ENCODE results near the gene NOSIP.

DNA sequence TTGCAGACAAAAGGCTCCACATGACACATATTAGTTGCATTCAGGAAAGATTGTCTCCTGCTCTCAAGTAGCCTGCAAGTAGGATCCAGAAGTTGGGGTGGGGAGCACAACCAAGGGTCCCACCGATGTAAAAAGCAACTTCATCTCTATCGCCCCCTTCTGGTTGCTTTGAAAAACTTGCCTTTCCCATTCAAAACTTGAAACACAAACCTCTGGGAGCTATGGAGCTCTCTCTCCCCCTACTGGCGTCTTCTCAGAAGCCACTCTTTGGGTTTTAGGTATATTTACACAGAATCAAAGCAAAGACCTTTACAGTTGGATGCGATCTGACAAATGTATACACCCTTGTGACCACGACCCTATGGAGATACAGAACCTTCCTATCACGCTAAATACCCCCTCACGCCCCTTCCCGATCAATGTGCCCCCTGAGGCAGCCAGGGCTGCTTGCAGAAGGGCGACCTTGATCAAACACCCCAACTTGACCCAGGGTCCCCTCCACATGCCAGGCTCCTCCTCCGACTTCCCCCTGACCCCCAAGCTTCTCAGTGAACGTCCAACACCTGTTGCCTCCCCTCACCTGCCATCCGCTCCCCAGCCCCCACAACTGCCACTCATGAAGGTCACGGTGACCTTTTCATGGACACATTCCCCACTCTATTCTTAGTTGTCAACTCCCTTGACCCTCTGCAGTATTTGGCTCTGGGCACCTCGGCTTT is 10.1 kb downstream of the NOSIP start:
- TF ChIP-seq, protein P1, sequence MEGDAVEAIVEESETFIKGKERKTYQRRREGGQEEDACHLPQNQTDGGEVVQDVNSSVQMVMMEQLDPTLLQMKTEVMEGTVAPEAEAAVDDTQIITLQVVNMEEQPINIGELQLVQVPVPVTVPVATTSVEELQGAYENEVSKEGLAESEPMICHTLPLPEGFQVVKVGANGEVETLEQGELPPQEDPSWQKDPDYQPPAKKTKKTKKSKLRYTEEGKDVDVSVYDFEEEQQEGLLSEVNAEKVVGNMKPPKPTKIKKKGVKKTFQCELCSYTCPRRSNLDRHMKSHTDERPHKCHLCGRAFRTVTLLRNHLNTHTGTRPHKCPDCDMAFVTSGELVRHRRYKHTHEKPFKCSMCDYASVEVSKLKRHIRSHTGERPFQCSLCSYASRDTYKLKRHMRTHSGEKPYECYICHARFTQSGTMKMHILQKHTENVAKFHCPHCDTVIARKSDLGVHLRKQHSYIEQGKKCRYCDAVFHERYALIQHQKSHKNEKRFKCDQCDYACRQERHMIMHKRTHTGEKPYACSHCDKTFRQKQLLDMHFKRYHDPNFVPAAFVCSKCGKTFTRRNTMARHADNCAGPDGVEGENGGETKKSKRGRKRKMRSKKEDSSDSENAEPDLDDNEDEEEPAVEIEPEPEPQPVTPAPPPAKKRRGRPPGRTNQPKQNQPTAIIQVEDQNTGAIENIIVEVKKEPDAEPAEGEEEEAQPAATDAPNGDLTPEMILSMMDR (IDR thresholded peaks at IDR 0.05) = peak; percentile 97 to 100 (median 98)
- TF ChIP-seq POLR2A (IDR thresholded peaks at IDR 0.05) = no peak
